NCI-H510A (cell line): ENCODE results near the gene ZNF44.
"Not testable (repeated sequence)": the region's sequence is repeated elsewhere in the genome, so short reads cannot be mapped to it uniquely, and the experiment has no call there.

Experiments used
- DNase-seq: peaks from one replicate; lab custom pipeline; 2025; lab: John Stamatoyannopoulos, UW

ZNF44 gene

DNA sequence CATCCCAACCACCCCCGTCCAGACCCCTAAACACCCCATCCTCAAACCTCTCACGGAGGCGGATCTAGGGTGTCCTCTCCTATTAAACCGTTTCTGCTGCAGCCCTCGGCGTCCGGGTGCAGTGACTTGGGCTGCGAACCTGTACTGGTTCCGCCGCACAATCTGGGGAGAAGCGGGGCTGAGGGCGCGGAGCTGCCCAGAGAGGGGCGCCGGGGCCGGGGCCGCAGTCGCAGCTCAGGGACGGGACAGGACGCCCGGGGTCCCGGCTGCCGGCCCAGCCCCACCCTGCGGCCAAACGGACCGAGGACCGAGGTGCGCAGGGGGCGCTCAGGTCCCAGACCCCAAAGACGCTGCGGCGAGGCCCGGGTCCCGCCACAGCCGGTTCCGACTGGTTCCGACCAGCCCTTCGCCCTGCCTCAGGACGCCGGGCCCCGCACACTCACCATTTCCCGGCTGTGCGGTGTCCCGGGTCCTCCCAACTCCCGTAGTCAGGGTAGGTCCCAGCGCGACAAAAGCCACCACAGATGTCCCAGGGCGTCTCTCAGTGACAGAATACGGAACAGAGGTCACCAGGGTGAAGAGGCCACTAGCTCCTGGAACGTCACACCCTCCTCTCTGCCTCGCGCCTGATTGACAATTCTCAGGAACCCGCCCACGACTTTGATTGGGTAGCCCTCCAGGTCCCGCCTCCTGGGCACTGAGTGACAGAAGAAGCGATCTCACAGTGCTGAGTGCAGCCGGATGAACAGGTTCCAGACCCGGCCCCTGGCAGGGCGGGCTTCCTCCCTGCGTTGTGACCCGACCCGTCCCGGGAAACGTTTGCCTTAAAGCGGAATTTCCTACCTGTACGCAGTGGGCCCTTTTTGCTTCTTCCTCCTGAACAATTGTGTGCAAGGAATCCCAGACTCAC is at the start of gene ZNF44:
Gene ZNF44, minus strand, starts transcription at position 635 of the 910 bp plus-strand sequence. Its CDS starts 189 bp downstream, at position 446.
- peak; percentile 94 for DNase-seq

DNA sequence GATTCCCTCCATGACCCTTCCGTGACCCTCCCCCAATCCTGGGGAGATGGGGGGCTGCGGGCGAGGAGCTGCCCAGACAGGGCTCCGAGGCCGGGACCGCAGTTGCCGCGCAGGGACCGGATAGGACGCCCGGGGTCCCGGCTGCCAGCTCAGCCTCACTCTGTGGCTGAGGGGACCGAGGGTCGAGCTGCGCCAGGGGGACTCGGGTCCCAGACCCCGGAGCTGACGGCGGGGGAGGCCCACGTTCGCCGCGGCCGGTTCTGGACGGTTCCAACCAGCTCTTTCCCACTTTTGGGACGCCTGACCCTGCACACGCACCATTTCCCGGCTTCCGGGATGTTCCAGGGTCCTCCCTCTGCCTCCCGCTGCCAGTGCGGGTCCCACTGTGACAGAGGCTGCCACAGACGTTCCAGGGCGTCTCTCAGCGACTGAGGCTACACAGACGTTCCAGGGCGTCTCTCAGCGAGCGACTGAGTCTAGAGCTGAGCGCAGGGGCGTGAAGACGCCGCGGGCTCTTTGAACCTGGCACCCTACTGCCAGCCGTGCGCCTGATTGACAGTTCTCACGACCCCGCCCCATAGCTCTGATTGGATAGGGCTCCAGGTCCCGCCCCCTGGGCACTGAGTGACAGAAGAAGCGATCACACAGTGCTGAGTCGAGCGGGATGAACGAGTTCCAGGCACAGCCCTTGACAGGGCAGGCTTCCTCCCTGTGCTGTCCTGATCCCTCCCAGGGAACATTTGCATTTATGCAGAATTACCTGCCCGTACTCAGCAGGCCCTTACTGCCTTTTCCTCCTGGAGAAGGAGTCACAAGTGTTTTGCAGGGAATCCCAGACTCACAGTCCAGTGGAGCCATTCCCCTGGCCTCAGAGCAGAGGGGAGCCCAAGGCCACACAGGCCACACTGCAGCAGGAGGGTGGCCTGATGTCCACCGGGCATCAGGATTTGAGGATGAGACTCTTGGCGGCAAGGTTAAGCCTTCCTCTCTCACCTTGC is 38.8 kb upstream of the ZNF44 start, which contains the start of gene ZNF563:
Gene ZNF563, minus strand, starts transcription at position 472 of the 998 bp plus-strand sequence. Its CDS starts 151 bp downstream, at position 321.
- DNase-seq = peak; percentile 84

DNA sequence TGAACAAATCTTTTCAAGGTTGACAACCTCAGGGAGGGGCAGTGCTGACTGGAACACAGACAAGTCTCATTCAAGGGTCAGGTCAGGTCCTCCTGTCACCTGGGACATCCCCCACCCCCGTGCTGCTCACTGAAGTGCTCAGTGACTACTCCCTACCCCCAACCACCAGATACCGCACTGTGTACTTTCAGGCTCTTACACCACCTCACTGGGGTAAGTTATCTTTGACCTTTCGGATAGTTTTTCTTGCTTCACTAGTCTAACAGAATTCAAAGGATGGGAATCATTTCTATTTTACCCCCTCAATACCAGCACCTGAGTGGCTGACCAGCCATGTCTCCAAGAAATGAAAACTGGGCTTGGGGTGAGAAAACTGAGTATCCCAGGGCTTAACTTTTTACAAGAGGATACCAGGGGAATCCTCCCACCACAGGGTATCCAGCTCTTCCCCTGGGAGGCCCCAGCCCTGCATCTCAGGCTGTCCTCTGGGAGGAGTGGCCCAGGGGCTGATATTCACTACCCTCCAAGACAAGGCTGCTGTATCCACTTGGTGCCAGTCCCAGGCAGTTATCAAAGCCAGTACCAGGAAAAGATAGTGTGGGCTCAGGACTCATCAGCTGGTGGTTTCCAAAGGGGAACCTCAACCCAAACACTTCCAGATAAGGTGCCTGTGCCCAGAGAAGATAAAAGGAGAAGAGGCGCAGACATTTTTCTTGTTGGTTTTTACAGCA is 36.7 kb upstream of the ZNF44 start:
- no peak for DNase-seq

DNA sequence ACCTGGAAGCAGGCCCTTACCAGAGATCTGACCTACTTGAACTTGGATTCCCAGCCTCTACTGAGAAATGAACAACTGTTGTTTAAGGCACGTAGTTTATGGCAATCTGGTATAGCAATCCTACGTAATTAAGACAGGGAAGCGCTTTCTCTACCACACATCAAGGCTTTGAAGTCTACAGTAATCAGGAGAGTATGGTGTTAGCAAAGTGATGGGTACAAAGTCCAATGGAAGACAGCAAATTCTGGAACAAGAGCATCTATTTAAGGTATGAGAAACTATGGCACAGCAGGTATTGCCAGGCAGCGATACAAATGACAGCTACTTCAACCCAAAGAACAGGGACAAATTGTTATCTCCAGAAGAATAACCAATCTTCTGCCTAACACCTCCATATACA is 35.7 kb upstream of the ZNF44 start:
- no peak for DNase-seq

DNA sequence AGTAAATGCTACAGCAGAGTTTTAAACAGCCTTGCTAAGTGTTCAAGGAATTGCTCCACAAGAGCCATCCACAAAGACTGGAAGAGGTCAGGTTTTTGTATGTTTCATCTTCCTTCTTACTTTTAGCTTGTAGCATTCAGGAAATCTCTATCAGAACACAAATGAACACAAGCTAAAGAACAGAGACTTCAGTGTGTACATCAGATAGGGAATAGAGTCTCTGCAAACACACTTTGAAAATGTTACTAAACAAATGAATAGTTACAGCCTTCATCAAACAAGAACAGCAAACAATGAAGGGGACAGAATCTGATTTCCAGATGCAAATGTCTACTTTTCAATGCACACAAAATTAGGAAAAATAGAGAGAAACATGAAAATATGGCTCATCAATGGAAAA is 31.0 kb upstream of the ZNF44 start:
- DNase-seq = no peak

DNA sequence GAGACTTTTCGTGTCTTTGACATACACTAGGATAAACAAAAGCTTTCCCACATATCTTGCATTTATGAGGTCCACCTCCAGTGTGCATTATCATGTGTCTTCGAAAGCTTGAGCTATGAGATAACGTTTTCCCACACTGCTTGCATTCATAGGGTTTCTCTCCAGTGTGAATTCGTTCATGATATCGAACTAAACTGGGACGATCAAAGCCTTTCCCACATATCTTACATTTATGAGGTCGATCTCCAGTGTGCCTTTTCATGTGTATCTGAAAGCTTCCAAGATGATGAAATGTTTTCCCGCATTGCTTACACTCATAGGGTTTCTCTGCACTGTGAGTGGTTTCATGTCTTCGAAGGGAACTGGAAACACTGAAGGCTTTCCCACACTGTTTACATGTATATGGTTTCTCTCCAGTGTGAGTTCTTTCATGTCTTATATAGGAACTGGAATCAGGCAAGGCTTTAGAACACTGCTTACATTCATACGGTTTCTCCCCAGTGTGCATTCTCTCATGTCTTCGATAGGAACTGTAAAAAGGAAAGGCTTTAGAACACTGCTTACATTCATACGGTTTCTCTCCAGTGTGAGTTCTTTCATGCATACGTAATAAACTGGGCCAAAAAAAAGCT is 24.2 kb upstream of the ZNF44 start:
- no peak for DNase-seq

DNA sequence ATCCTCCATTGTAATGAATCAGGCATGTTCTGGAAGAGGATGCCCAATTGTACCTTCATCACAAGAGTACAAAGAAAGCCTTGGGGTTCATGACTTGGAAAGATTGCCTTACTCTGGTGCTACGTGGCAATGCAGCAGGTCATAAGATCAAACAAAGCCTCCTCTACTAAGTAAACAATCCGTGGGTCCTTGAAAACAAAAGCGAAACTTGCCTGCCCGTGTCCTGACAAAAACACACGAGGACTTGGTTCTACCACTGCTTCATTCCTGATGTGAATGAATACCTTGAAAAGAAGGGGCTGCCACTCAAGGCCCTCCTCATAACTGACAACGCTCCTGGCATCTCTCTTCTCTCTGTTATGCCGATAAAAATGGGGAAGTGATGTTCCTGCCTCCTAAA is 19.9 kb upstream of the ZNF44 start:
- DNase-seq = no peak

DNA sequence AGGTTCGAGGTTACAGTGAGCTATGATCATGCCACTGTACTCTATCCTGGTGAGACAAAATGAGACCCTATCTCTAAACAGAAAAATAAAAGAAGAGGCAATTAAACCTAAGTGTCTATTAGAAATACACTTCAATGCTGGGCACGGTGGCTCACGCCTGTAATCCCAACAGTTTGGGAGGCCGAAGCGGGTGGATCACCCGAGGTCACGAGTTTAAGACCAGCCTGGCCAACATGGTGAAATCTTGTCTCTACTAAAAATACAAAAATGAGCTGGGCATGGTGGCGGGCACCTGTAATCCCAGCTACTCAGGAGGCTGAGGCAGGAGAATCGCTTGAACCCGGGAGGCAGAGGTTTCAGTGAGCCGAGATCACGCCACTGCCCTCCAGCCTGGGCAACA is 14.2 kb upstream of the ZNF44 start:
- DNase-seq = not testable (repeated sequence)

DNA sequence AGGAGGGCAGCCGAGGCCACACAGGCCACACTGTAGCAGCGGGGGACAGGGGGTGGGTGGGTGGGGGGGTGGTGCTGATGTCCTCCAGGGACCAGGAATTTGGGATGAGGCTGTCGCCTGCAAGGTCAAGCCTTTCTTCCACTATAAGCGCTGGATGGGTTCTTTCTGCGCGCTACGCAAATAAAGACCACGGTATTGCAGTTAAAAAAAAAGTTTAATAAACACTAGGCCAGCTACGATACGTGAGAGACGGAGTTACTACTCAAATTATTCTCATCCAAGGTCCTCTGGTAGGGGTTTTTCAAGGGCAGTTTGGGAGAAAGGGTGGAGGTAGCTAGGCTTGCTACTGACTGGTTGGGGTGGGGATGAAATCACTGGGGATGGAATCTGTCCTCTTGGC is 508 bp upstream of the ZNF44 start:
- no peak for DNase-seq

DNA sequence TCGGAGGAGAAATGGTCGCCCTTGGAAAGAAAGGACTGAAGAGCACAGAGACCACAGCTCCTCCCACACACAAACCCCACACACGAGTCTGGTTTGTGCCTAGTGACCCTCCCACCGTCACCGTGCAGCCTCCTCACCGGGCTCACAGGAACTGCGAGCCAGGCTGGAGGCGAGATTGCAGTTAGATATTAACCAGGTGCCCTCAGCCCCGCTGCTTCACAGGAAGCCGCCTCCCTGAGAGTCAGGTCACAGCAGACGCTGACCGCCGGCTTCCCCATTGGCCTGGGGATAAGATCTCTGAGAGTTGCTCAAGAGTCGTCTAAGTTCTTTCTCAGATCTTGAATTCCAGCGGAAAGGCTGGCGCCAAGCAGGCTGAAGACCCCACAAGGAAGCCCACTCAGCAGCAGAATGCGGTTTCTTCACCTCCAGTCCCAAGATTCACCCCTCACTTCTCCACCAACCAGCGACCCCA is 870 bp downstream of the ZNF44 start:
- peak; percentile 39 for DNase-seq

DNA sequence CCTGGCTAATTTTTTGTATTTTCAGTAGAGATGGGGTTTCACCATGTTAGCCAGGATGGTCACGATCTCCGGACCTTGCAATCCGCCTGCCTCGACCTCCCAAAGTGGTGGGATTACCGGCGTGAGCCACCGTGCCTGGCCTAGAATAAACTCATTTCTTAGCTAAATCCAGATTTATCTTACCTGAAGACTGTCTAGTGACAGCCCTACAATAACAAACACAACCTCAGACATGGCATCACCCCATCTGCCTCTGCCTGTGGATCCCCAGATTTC is 5.0 kb downstream of the ZNF44 start:
- DNase-seq = no peak

DNA sequence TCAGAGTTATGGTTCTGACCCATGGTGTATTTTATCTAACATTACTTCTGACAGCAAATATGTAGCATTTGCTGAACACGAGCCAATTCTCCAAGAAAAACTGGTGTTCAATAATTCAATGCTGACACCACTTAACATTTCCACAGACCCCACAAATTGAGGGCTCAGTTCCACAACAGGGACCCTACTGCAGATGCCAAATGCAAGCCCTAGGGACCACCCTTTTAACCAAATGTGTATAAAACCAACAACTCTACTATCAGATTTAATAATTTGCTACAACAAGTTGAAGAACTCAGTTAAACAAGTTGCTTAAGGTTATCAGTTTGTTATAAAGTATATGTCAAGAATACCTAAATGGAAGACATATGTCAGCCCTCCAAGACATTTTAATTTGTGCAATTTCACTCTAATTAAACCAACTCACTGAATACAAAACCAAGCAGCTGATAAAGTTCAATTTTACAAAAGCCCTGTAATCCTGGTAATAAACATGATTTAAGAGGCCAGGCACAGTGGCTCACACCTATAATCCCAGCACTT is 6.7 kb downstream of the ZNF44 start:
- no peak for DNase-seq

DNA sequence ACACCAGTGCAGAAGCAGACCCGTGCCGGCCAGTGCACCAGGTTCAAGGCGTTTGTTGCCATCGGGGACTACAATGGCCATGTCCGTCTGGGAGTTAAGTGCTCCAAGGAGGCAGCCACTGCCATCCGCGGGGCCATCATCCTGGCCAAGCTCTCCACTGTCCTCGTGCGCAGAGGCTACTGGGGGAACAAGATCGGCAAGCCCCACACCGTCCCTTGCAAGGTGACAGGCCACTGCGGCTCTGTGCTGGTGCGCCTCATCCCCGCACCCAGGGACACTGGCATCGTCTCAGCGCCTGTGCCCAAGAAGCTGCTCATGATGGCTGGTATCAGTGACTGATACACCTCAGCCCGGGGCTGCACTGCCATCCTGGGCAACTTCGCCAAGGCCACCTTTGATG is 10.1 kb downstream of the ZNF44 start:
- no peak for DNase-seq

DNA sequence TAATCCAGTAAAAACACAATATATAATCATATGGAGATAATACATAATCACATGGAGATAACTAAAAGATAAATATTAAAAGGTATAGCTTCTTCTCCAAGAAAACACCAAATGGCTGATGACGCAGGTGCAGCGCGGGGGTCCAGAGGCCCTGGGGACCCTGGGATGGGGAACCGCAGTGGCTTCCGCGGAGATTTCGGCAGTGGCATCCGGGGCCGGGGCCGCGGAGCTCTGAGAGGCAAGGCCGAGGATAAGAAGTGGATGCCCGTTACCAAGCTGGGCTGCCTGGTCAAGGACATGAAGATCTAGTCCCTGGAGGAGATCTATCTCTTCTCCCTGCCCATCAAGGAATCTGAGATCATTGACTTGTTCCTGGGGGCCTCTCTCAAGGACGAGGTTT is 10.5 kb downstream of the ZNF44 start:
- DNase-seq = no peak

DNA sequence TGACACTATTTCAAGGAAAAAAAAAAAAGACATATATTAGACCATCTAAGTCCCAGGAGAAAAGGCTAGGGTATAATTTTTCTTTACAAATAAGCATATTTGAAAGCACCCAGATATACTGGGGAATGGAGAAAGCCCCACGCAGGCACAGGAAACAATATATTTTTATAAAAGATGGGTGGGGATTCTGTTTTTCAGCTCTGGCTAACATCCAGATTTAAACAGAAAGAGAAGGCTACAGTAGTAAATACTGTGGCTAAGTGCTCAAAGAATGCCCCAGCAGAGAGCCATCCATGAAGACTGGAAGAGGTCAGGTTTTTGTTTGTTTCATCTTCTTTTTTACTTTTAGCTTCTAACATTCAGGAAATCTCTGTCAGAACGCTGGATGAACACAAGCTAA is 16.0 kb downstream of the ZNF44 start:
- DNase-seq = no peak

DNA sequence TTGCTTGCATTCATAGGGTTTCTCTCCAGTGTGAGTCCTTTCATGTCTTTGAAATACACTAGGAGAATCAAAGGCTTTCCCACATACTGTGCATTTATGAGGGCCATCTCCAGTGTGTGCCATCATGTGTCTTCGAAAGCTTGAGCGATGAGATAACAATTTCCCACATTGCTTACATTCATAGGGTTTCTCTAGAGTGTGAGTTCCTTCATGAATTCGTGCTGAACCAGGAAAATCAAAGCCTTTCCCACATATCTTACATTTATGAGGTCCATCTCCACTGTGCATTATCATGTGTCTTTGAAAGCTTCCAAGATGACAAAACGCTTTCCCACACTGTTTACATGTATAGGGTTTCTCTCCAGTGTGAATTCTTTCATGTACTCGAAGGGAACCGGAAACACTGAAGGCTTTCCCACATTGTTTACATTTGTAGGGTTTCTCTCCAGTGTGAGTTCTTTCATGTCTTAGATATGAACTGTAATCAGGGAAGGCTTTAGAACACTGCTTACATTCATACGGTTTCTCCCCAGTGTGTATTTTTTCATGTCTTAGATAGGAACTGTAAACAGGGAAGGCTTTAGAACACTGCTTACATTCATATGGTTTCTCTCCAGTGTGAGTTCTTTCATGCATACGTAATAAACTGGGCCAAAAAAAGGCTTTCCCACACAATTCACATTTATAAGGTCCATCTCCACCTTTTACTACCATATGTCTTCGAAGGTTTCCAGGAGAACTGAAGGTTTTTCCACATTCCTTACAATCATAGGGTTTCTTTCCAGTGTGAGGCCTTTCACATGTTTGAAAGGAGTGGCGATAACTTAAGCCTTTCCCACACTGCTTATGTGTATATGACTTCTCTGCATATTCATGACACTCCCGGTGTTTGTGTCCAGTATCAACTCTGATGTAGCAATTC is 21.4 kb downstream of the ZNF44 start:
- DNase-seq = no peak

DNA sequence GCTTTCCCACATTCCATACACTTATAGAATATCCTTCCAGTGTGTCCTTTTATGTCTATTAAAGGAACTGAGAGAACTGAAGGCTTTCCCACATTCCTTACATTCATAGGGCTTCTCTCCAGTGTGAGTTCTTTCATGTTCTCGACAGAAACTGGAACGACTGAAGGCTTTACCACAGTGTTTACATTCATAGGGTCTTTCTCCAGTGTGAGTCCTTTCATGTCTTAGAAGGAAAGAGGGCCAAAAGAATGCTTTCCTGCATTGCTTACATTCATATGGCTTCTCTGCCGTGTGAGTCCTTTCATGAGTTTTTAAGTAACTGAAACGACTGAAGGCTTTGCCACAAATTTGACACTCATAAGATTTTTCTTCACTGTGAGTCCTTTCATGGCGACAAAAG is 22.3 kb downstream of the ZNF44 start:
- no peak for DNase-seq

DNA sequence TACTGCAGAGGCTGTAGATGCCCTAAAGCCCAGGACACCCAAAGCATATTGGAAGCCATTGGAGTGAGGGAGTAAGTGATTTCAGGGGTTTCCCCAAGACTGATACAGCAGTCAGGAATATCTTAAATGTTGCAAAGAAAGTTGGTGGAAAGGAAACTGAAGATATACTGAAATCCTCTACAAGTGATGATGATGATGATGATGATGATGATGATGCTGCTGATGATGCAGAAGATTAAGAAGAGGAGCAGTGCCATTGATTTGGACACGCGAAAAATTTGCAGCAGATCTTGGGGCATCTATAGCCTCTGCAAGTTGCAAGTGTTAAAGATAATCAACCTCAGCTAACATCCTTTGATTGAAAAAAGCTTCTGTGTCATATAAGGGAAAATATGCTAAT is 23.8 kb downstream of the ZNF44 start:
- no peak for DNase-seq

DNA sequence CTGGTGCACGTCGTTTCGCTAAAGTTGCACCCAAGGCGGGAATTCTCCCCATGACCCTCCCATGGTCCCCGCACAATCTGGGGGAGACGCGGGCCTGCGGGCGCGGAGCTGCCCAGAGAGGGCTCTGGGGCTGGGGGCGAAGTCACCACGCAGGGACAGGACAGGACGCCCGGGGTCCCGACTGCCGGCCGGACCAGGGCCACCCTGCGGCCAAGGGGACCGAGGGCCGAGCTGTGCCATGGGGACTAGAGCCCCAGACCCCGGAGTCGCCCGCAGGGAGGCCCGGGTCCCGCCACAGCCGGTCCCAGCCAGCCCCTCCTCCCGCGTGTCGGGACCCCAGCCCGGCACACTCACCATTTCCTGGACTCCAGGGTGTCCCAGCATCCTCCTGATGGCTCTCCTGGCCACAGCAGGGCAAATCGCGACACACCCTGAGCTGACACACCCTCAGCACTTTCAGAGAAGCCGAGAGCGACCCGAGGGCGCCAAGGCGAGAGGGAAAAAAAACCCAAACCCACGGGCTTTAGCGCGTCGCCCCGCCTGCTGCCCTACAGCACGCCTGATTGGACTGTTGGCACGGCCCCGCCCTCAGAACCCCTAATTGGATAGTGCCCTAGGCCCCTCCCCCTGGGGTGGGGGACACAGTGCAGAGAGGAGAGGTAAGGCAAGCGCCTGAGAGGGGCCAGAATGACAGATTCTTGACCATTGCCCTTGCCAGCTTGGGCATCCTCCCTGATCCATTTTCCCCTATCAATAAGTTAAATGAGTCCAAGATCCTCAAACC is 28.6 kb downstream of the ZNF44 start:
- no peak for DNase-seq
